H1 (cell line): ENCODE measurements around the gene ELMO2.

Source experiments
- CHD1 ChIP-seq: IDR thresholded peaks from 2 replicates; pipeline ENCODE4 v1.6.1; 2012; ENCODE audit warnings: low read depth, low read length, improper control_type of control experiment
- RFX5 ChIP-seq: IDR thresholded peaks from 2 replicates; pipeline ENCODE4 v1.6.1; 2011; ENCODE audit warnings: low read depth, low read length, improper control_type of control experiment, borderline replicate concordance
- TF ChIP-seq, protein P1 (sequence below), 3 experiments: IDR thresholded peaks; 1 replicate in 2 of 3; 2 replicates in 1 of 3; pipeline versions ENCODE4 v1.5.1 to v1.6.1; 2011; ENCODE audit warnings: low read length in 3 of 3, mild to moderate bottlenecking in 3 of 3, inconsistent platforms in 2 of 3, low read depth in 1 of 3, moderate library complexity in 1 of 3; ENCODE audit not compliant: insufficient read depth in 1 of 3; ENCODE audit errors: control extremely low read depth in 1 of 3

DNA sequence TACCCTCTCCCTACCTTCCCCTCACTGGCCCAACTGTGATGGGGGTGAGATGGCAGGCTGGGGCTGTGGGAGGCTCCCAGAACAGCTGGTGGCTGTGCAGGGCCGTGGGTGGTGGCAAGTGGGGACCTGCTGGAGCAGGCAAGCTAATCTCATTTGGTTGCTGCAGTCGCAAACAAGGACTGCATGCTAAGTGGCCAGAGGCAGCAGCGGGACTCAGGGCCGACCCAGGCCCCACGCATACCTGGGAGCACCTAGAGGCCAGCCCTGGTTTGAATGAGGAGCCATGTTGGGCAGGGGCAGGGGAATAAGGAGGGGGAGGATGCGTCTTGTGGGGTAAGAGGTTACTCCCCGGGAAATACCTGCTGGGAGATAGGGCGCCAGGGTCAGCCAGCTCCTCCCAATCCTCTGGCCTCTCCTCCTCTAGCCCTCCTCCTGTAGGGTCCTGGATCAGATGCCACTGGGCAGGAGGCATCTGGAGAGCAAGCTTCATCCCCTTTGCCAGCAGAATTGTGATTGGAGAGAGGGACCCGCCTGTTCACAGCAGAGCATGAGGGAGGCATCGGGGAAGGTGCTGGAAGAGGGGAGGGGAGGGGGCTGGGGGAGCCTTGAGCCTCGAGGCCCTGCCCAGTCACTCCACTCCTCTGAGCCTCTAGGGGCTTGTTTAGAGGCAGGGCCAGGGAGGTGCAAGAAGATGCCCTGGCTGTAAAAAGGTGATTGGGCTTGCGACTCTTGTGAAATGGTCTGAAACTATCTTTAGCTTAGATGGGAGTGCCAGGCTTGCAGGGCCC is 73.8 kb downstream of the ELMO2 start:
- TF ChIP-seq, protein P1, sequence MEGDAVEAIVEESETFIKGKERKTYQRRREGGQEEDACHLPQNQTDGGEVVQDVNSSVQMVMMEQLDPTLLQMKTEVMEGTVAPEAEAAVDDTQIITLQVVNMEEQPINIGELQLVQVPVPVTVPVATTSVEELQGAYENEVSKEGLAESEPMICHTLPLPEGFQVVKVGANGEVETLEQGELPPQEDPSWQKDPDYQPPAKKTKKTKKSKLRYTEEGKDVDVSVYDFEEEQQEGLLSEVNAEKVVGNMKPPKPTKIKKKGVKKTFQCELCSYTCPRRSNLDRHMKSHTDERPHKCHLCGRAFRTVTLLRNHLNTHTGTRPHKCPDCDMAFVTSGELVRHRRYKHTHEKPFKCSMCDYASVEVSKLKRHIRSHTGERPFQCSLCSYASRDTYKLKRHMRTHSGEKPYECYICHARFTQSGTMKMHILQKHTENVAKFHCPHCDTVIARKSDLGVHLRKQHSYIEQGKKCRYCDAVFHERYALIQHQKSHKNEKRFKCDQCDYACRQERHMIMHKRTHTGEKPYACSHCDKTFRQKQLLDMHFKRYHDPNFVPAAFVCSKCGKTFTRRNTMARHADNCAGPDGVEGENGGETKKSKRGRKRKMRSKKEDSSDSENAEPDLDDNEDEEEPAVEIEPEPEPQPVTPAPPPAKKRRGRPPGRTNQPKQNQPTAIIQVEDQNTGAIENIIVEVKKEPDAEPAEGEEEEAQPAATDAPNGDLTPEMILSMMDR (IDR thresholded peaks at IDR 0.05; ENCODE audit: control extremely low read depth in 1 of 3, insufficient read depth in 1 of 3, low read depth in 1 of 3, low read length in 3 of 3), result no peak
- no peak for TF ChIP-seq RFX5
- TF ChIP-seq CHD1, result no peak
